GM12872 (cell line): ENCODE results near the gene TRERF1.

Experiments
- TF ChIP-seq, protein P1 (sequence below): IDR thresholded peaks from 3 replicates; pipeline ENCODE4 v1.5.1; 2011; ENCODE audit warnings: low read depth, mild to moderate bottlenecking, low read length, moderate library complexity; ENCODE audit not compliant: insufficient read depth

The TRERF1 gene

DNA sequence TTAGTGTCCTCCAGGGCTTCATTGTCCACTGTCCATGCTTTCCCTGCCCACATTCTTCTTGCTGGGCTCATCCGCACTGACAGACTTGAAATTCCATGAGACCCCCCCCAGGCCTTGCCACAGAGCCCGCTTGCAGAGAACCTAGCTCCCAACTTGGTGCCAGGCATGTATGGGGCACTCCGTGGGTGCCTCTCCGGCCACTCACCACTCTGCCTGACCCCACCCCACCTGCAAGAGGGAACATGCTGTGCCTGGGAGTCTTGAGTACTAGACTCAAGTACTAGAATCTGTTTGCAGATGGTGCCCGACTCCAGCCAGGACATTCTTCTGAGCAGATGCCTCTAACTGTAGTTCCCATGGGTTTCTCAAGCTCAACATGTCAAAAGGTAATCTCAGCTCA lies 47.9 kb downstream of the TRERF1 start:
- TF ChIP-seq, protein P1, sequence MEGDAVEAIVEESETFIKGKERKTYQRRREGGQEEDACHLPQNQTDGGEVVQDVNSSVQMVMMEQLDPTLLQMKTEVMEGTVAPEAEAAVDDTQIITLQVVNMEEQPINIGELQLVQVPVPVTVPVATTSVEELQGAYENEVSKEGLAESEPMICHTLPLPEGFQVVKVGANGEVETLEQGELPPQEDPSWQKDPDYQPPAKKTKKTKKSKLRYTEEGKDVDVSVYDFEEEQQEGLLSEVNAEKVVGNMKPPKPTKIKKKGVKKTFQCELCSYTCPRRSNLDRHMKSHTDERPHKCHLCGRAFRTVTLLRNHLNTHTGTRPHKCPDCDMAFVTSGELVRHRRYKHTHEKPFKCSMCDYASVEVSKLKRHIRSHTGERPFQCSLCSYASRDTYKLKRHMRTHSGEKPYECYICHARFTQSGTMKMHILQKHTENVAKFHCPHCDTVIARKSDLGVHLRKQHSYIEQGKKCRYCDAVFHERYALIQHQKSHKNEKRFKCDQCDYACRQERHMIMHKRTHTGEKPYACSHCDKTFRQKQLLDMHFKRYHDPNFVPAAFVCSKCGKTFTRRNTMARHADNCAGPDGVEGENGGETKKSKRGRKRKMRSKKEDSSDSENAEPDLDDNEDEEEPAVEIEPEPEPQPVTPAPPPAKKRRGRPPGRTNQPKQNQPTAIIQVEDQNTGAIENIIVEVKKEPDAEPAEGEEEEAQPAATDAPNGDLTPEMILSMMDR: no peak

DNA sequence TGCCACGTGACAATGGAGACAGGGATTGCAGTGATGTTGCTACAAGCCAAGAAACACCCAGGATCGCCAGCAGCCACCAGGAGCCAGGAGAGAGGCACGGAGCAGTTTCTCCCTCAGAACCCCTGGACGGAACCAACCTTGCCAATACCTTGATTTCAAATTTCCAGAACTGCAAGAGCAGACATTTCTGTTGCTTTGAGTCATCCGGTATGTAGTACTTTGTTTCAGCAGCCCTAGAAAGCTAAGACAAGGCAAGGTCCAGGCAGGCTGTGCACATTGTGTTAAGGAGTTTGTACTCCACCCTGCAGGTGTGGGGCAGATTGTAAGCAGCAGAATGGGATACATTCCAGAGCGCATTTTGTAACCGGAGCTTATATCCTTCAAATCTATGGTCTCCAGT lies 48.3 kb downstream of the TRERF1 start:
- TF ChIP-seq, protein P1: no peak

DNA sequence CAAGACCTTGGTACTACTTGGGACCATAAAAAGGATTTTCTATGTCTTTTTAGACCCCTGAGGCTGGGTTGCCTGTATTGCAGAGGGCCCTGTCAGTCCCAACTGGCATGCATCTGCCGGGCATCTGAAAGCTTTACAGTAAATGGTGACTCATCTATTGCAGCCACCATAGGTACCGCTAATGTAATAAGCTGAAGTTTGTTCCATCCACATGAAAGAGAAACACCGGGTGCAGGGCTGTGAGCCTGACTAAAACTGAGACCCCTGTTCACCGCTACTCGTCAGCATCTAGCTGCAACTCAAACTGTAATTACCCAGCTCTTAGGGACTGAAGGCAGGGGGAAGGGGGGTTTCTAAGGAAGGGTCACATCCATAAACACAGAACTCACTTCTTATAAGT lies 49.5 kb downstream of the TRERF1 start:
- TF ChIP-seq, protein P1: no peak

DNA sequence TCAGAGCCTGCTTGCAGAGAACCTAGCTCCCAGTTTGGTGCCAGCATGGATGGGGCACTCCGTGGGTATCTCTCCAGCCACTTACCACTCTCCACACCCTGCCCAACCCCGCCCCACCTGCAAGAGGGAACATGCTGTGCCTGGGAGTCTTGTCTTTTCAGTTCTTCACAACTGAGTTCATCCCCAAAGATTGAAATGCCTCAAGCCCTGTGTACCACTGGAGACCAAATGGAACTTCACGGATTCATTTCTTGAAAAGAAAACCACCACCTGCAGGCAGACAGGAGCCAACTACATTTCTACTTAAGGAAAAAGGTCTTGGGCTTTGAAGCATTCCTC lies 50.1 kb downstream of the TRERF1 start:
- TF ChIP-seq, protein P1: no peak

DNA sequence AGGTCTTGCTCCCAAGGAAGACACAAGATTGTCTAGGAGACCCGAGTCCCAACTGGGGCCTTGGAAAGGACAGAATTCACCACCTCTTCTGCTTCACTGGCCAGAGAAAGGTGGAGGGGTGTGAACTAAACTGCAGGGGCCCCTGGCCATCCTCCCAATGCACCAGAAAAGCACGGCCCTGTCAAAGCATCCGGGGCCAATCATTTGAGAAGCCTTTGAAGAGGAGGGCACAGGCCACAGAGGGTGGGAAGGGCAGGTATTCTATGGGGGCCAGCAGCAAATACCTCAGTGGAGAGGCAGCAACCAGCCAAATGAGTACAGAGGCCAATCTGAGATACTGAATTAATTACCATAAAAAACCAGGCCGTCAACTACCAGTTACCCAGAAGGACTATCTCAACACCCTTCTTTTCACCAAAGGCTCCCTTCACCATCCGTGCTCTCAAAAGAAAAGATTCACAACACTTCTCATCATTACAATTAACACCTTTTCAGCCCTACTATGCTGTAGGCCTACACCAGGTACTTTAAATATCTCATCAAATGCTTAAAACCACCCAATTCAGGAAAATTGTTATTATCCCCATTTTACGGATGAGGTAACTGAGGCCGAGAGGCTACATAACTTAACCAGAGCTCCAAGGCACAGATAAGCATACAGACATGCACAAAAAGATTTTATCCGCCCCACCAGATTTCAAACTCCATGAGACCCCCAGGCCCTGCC lies 50.7 kb downstream of the TRERF1 start:
- TF ChIP-seq, protein P1: no peak

DNA sequence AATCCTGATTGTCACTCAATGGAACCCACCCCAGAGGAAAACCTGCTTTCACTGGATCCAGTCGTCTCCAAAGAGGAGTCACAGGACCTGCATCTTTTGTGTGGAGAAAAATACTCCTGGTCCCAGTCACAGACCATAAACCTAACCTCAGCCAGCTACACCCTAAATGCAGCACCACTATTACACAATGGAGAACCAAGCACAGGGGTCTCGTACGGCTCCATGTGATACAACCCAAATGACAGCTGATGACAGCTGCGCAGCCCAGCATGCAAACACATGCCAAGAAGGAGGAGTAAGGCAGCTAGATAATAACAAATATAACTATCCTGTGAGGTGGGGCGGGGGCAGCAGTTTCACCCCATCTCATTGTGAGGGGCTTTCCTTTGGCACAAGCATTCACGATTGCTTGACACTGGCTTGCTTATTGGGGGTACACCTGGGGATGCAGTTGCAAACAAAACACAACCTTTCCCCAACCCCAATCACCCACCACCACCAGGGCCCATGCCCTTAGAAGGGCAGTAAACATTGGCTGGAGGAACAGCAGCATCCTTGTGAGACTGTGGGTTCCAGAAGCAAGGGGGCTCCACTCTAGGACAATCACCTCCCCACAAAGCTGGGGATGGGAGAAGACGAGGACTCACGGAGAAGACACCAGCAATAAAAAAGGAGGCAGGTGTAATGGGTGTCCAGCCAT lies 51.5 kb downstream of the TRERF1 start:
- TF ChIP-seq, protein P1: no peak

DNA sequence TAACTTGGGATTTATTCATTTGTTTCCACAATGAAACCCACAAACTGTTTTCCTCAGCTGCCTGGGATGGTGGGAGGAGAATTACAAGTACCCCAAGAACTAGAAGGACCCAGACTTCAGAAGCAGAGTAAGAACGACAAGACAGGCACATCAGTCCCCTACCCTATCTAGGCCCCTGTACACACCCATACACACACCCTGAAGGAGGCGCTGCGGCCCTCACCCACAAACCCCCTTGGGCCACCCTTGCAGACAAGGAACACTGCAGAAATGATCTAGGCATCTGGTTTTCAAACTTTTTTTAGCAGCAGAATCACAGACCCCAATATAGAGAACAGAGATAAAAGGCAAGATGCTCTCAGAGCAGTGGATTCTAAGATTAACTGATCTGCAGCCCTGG lies 55.0 kb downstream of the TRERF1 start:
- TF ChIP-seq, protein P1: peak; percentile 32; the same call in 1 of the 3 replicates
